ENCODE data around the gene SHISAL1.

SHISAL1 gene

DNA sequence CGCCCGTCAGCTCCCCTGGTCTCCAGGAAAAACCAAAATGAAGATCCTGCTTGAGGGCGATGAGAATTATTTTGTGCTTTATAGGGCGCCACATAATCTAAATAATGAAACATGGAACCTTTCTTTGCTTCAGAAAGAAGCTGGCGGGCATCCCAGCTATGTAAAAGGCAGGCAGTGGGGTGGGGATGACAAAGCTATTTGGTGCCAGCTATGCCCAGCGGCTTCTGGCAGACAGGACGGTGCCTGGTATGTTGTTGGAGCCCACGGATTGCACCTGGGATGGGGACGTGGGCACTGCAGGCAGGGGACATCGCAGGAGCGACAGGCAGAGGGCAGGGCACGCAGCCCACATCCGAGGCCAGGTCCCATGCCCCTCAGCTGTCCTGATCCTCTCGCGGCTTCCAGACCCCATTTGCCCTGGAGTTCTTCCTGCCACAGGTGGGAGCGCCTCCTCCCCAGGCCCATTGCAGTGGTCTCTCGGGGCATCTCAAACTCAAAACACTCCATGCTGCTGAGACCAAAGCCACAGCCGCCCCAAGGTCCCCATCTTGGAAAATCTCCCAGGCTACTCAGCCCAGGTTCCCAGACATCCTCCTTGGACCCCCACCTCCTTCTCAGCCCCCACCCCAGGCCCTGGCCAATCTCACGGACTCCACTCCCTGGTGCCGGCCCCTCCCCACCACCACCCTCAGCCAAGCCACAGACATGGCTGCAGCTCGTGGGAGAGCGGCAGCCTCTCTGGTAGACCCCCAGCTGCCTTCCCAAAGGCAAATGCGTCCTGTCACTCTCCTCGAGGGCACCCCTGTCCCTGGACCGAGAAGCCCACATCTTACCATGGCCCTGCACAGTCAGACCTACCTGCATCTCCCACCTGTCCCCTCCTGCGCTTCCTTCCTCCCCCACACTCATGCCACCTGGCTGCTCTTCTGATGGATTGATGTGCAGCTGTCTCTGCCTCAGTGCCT is 45.7 kb downstream of the SHISAL1 start:
- Mint-ChIP-seq H3K36me3 (ENCODE audit: low read depth) (no peaks in the 10 kb centered on the region), H3K4me3 (no peak overlapping the region), H3K4me1 (ENCODE audit: low read depth) (no peaks in the 10 kb centered on the region), H3K9me3 (no peaks in the 10 kb centered on the region), H3K27me3 (peaks cover 2% of the 10 kb centered on the region), H3K27ac (no peak overlapping the region)
- intact Hi-C loops (cut with micrococcal nuclease) = no loop called here

DNA sequence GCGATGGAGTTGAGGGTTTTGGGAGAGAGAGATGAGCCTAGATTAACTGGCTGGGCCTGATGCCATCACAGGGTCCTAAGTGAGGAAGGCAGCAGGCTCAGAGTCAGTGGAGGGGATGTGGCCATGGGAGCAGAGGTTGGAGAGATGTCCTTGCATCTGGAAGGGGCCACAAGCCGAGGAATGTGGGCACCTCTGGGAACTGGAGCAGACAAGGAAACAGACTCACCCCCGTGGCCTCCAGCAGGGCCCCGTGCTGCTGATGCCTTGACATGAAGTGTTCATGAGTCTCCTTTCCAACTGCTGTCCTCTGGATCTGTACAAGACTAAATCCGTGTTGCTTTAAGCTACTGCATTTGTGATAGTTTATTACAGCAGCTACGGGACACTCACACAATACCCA is 49.2 kb downstream of the SHISAL1 start:
- H3K9me3 Mint-ChIP-seq = no peaks in the 10 kb centered on the region
- no peaks in the 10 kb centered on the region for H3K36me3 Mint-ChIP-seq (ENCODE audit: low read depth)
- H3K27ac Mint-ChIP-seq = no peak overlapping the region
- intact Hi-C loops (cut with micrococcal nuclease) = no loop called here
- H3K4me3 Mint-ChIP-seq = no peak overlapping the region
- H3K27me3 Mint-ChIP-seq = no peaks in the 10 kb centered on the region
- H3K4me1 Mint-ChIP-seq (ENCODE audit: low read depth) = no peaks in the 10 kb centered on the region

DNA sequence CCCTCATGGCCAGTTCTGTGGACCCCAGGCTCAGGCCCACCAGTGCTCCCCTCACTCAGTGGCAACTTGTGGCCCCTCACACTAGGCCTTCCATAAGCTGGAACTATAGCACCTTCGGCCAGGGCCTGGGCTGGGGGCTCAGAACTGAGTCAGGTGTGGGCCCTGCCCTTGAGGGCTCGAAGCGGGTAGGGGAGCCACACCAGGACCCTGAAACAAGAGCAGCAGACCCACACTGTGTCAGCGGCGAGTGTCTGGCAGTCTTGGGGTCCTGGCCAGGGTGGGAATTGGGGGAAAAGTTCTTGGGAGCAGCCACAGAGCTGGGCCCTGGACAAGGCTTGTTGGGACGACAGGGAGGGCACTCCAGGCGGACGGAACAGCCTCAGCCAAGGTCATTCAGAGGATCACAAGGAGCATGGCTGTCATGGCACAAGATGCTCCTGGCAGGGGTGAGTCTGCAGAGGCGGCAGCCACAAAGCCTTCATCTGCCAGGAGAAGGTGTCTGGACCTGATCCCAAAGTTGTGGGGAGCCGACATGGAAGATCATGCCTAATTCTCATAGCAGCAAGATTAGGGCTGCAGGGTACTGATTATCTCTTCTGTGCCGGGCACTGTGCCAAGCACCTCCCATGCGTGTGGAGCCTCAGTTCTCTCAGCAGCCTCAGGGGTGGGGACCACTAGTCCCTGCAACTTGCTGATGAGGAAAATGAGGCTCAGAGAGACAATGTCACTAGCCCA is 50.7 kb downstream of the SHISAL1 start:
- no peaks in the 10 kb centered on the region for H3K9me3 Mint-ChIP-seq
- intact Hi-C loops (cut with micrococcal nuclease) = no loop called here
- H3K27ac Mint-ChIP-seq = no peak overlapping the region
- peaks cover 3% of the 10 kb centered on the region for H3K27me3 Mint-ChIP-seq
- no peaks in the 10 kb centered on the region for H3K36me3 Mint-ChIP-seq (ENCODE audit: low read depth)
- H3K4me3 Mint-ChIP-seq = no peak overlapping the region
- H3K4me1 Mint-ChIP-seq (ENCODE audit: low read depth) = no peaks in the 10 kb centered on the region

DNA sequence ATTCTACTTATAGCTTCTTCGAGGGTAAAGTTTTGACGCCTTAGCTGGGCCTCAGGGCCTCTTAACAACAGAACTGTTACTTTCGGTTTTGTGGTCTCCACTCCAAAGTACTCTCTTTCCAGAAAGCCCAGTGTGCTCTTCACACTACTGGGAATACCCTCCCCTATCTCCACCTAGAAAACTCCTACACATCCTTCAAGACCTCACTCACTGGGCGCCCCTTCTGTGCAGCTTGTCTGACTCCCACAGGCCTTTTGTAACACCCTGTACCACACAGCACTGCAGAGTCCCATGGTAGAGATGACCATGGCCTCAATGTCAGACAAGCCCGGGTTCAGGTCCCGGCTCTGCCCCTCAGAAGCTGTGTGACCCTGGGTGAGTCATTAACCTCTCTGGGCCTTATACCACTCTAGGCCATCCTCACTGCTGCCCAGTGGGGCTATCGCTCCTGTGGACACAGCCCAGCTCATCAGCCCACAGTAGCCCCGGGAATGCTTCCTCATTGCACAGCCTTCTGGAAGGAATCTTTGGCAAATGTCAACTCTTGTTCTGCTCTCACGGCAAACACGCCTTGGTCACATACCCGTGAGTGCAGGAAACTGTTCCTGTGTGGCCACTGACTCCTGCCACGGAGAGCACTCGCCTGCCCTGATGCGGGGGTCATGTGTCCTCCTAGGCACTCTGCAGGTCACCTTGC is 51.4 kb downstream of the SHISAL1 start:
- H3K27ac Mint-ChIP-seq = no peak overlapping the region
- no peaks in the 10 kb centered on the region for H3K4me1 Mint-ChIP-seq (ENCODE audit: low read depth)
- H3K27me3 Mint-ChIP-seq = peaks cover 8% of the 10 kb centered on the region
- no peak overlapping the region for H3K4me3 Mint-ChIP-seq
- no peaks in the 10 kb centered on the region for H3K36me3 Mint-ChIP-seq (ENCODE audit: low read depth)
- intact Hi-C loops (cut with micrococcal nuclease) = no loop called here
- no peaks in the 10 kb centered on the region for H3K9me3 Mint-ChIP-seq

DNA sequence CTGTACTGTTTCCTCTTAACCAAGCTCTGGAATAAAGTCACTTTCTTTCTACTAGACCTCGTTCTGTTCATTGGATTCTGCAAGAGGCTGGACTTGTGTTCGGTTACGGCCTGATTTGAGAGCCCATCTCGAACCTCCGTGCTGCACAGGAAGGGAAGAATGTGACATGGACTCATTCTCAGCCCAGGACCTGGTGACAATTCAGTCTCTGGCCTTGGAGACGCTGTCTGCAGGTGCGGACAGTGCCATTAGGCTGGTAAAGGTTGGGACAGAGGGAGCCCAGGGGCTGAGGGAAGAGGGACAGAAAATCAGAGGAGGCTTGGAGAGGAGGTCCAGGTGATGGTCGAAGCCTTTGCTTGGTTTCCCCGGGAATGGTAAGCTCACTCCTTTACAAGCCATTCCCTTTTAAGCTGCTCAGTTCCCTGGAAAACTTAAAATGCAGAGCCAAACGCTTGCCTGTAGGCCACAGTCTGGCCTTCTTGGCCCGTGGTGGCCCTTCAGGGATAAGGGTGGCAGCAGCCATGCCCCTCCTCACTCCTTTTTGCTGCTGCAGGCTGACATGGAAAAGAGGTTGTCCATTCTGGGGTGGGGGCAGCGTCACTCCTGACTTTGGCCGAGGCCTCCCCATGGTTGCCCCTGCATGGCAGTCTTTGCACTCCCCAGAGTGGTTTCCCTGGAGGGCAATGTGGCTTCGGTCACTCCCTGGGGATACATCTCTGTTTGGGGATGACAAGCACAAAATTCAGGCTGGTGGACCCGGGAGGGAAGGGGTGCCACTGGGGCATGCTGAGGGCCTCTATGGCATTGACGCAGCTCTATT is 52.3 kb downstream of the SHISAL1 start:
- Mint-ChIP-seq H3K36me3 (ENCODE audit: low read depth) (no peaks in the 10 kb centered on the region), H3K27me3 (peaks cover 13% of the 10 kb centered on the region), H3K9me3 (no peaks in the 10 kb centered on the region), H3K4me3 (no peak overlapping the region), H3K4me1 (ENCODE audit: low read depth) (no peaks in the 10 kb centered on the region), H3K27ac (no peak overlapping the region)
- intact Hi-C loops (cut with micrococcal nuclease) = no loop called here

DNA sequence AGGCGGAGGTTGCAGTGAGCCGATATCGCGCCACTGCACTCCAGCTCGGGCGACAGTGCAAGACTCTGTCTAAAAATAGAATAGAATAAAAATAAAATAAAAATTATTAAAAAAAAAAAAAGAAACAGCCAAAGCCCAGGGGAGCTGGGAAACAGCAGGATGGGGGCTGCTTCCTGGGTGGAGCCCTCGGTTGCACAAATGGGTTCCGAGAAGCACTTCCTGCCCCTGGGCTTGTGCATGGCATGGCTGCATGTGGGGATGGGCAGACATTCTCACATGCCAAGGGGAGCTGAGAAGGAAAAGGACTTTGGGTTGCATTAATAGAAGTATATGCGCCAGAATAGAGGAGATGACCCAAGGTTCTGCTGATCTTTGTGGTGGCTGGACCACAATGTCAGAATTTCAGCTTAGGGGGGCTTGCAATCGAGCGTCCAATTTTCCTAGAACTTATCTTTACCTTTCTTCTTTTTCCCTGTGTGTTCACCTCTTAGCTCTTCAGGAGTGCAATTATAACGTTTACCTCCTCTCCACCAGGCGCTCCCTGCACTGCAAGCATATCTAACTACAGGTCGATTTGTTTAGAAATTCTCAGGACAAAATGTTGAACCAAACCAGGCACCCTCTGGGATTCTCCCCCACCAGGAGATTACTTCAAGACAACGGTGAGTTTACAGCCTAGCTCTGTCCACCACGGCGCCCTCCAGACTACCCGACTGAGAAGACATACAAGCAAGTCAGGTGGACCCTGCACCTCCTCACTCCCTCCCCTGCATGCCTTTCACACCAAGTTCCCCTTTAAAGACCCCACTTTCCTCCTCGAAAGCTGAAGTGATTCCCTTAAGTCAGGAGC is 53.2 kb downstream of the SHISAL1 start:
- no peaks in the 10 kb centered on the region for H3K9me3 Mint-ChIP-seq
- peaks cover 18% of the 10 kb centered on the region for H3K27me3 Mint-ChIP-seq
- H3K36me3 Mint-ChIP-seq (ENCODE audit: low read depth) = no peaks in the 10 kb centered on the region
- intact Hi-C loops (cut with micrococcal nuclease) = no loop called here
- H3K27ac Mint-ChIP-seq = no peak overlapping the region
- H3K4me3 Mint-ChIP-seq = no peak overlapping the region
- H3K4me1 Mint-ChIP-seq (ENCODE audit: low read depth) = no peaks in the 10 kb centered on the region

DNA sequence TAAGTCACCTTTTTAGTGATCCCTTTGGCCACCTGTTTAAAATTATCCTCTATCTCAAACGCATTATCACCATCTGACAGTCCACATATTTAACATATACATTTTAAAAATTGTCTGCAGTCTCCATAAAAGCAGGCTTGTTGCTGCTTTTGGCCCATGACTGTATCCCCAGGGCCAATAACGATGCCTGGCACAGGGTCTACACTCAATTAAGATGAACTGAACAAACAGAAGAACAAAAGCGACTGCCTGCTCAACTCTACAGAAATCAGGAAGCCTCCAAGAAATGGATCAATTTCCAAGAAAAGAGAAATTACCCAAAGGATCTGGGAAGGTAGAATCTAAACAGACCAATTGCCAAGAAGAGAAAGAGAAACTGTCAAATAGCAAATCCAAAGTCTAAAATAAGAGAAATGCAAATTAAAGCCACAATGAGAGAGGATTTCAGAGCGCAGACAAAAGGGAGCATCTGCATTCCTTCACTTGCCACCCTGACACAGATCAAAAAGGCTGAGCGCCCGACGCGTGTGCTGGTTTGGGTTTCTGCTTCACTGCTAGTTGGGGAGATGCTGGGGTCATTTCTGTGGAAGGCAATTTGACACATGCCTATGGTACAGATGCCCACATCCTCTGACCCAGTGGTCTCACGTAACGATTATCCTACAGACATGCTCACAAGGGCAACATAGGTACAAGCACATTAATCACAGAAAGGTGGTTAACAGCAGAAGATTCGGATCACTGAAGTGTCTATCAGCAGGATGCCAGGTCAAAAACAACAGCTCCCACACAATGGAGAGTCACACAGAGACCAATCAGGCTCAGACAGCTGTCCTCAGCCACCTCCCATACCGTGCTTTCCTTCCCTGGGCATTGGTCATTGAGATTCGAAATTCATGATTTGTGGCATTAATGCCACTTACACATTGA is 55.9 kb downstream of the SHISAL1 start:
- Mint-ChIP-seq H3K4me3 (no peak overlapping the region), H3K27me3 (peaks cover 23% of the 10 kb centered on the region), H3K4me1 (ENCODE audit: low read depth) (no peaks in the 10 kb centered on the region), H3K27ac (no peak overlapping the region), H3K36me3 (ENCODE audit: low read depth) (no peaks in the 10 kb centered on the region), H3K9me3 (no peaks in the 10 kb centered on the region)
- intact Hi-C loops (cut with micrococcal nuclease) = no loop called here

DNA sequence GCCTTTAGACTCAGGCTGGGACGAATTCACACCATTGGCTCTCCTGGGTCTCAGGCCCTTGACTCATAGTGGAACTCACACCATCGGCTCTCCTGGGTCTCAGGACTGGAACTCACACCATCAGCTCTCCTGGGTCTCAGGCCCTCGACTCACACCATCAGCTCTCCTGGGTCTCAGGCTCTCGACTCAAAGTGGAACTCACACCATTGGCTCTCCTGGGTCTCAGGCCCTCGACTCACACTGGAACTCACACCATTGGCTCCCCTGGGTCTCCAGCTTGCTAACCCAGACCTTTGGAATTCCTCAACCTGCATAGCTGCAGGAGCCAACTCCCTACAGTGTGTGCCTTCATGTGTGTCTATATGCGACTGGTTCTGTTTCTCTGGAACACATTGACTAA is 56.7 kb downstream of the SHISAL1 start:
- Mint-ChIP-seq H3K9me3 (no peaks in the 10 kb centered on the region), H3K36me3 (ENCODE audit: low read depth) (no peaks in the 10 kb centered on the region), H3K27ac (no peak overlapping the region), H3K4me3 (no peak overlapping the region), H3K4me1 (ENCODE audit: low read depth) (no peaks in the 10 kb centered on the region), H3K27me3 (peaks cover 23% of the 10 kb centered on the region)
- intact Hi-C loops (cut with micrococcal nuclease) = no loop called here

DNA sequence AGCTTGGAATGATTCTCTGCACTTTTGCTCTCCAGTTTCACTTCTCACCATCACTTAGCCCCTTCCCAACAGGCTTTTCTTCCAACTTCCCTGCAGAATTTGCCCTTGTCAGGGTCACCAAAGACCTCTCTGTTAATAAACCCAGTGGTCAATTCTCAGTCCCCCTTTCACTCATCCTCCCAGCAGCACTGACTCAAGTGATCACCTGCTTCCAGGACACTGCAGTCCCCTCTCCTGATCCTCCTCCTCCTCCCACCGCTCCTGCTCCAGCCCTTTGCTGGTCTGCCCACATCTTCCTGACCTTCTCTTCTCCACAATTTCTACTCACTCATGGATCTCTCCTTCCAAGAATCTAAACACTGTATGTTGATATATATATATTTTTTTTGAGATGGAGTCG is 57.9 kb downstream of the SHISAL1 start:
- Mint-ChIP-seq H3K4me3 (no peak overlapping the region), H3K27ac (no peak overlapping the region), H3K36me3 (ENCODE audit: low read depth) (no peaks in the 10 kb centered on the region), H3K9me3 (peaks cover 10% of the 10 kb centered on the region), H3K4me1 (ENCODE audit: low read depth) (no peaks in the 10 kb centered on the region), H3K27me3 (peaks cover 23% of the 10 kb centered on the region)
- intact Hi-C loops (cut with micrococcal nuclease) = no loop called here

DNA sequence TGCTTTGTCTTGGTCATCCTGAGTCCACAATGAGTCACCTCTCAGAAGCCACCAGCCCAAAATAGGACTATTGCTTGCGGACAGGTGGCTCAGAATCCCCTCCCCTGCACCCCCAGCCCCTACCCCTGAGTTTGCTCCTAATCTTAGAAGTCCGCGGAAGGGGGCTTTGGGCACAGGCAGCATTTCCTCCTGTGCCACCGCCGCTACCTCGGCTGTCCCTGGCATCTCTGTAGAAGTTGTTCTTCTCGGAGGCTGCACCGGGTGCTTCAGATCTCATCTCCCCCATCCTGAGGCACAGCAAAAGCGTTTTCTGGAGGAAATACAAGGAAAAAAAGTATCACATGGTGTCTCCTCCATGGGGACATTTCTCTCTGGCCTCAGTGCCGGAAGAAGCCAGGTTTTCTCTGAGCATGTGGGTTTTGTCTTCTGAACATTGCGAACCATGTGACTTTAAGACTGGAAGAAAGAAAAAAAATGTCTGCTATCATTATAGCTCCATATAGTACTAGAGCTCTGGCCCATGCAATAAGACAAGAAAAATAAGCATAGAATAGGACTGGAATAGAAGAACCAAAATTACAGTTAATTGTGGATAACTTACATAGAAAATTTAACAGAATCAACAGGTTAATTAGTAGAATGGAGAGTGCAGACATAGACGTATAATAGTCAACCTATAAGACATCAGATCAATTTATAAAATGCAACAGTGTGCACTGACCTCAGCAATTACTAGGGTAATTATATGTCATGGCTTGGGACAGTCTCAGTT is 63.2 kb downstream of the SHISAL1 start:
- H3K4me1 Mint-ChIP-seq (ENCODE audit: low read depth) = no peaks in the 10 kb centered on the region
- H3K36me3 Mint-ChIP-seq (ENCODE audit: low read depth) = no peaks in the 10 kb centered on the region
- intact Hi-C loops (cut with micrococcal nuclease) = no loop called here
- no peak overlapping the region for H3K27ac Mint-ChIP-seq
- H3K9me3 Mint-ChIP-seq = peaks cover 21% of the 10 kb centered on the region
- no peak overlapping the region for H3K4me3 Mint-ChIP-seq
- peaks cover 7% of the 10 kb centered on the region for H3K27me3 Mint-ChIP-seq

DNA sequence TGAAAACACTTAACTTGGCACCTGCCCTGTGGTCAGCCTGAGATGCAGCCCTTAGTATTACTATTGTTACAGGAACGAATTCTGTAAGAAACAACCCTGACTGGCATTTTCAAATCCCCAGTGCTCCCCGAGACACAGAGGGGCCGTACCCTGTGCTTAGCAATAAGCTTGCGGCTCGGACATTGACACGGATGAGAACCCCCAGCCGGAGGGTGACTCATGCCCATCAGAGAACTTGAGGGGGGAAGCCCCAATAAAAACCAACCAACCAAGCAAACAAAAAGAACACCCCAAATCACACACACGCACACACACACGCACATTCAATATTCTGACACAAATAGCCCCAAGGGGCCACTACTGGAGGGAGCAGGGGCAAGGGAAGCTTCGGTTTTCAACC is 63.8 kb downstream of the SHISAL1 start:
- intact Hi-C loops (cut with micrococcal nuclease) = no loop called here
- Mint-ChIP-seq H3K27me3 (peaks cover 10% of the 10 kb centered on the region), H3K9me3 (peaks cover 21% of the 10 kb centered on the region), H3K27ac (no peak overlapping the region), H3K4me1 (ENCODE audit: low read depth) (no peaks in the 10 kb centered on the region), H3K4me3 (no peak overlapping the region), H3K36me3 (ENCODE audit: low read depth) (no peaks in the 10 kb centered on the region)
